Right atrium auricular region (tissue), 2 donors: ENCODE data around the gene KCTD17. TPM values are rescaled to one million over a fixed set of nuclear protein-coding genes. Genes with fewer than 3 reads are reported as not detected.

ENCODE experiments used
- DNase-seq: peaks from one replicate; pipeline ENCODE4 v3.0.0-alpha.2; 2019; ENCODE audit warnings: low spot score
- H3K27ac ChIP-seq, 2 donors: fragments of 200-600 bp; sonication (generic); 1 replicate in 1 of 2; 2 replicates in 1 of 2; pipeline ENCODE4 v1.5.1; 2016 to 2019
- H3K27me3 ChIP-seq, 2 donors: fragments of 200-600 bp; sonication (generic); one replicate each; pipeline versions ENCODE4 v1.5.1 to v1.6.0; 2017 to 2019
- H3K36me3 ChIP-seq: fragments of 200-600 bp; sonication (generic); one replicate; pipeline ENCODE4 v1.5.1; 2016
- H3K4me1 ChIP-seq, 2 donors: fragments of 200-600 bp; sonication (generic); one replicate each; pipeline versions ENCODE4 v1.5.1 to v1.6.0; 2017 to 2019
- H3K4me3 ChIP-seq, 2 donors: fragments of 200-600 bp; sonication (generic); 1 replicate in 1 of 2; 2 replicates in 1 of 2; pipeline ENCODE4 v1.5.1; 2017 to 2019; ENCODE audit warnings: mild to moderate bottlenecking in 1 of 2, moderate library complexity in 1 of 2
- H3K9me3 ChIP-seq, 2 donors: fragments of 200-600 bp; sonication (generic); one replicate each; pipeline ENCODE4 v1.5.1; 2019
- total RNA-seq, 2 donors: library from RNA; depleted of rRNA; stranded (reverse); fragments of >200 nt; gene quantifications; one replicate each; pipeline ENCODE4 v1.1.0, GENCODE V29; 2016
- TF ChIP-seq, protein P1 (sequence below), 2 donors: fragments of 200-600 bp; sonication (generic); IDR thresholded peaks; one replicate each; pipeline ENCODE4 v1.5.1; 2019; ENCODE audit warnings: antibody characterized with exemption in 2 of 2

Gene KCTD17
- total RNA-seq, 2 donors from 2014 or later: 44.9 to 54.8 TPM

DNA sequence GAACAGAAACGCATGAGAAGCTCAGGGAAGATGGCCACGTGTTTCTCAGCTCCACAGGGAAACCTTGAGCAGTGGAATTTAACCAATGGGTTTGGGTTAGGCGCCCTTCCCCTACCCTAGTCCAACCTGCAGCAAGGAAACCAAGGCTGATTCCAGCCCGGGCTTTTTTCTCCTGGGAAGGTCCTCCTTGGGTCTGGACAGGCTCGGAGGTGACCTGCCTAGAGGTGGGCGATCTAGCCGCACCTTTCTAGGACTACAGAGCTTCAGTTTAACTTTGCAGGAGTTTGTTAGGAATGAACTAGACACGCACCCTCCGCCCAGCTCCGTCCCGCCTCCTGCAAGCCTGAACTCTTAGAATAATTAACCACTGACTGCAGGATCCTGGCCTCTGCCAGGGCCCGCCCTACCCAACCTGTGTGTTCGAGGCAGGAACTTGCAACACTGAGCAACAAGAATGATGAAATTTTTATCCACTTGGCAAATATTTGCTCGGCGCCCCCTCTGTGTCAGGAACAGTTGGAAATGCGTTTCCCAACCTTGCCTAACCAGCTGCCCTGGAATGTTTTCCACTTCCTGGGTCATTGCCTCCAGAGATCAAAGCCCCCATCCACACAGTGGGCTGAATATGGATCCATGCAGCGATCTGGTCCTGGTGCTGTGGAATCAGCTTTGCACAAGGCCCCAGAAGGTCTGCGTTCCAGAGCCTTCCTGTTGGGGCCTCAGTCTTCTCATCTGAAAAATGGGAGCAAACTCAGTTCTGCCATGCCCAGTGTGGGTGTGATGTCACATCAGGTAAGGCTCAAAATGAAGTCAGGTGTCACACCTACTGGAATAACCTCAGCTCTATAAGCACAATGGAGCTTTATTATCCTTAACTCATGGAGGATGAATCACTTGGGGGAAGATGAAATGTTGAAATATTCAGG, 18.7 kb upstream of the KCTD17 start:
- no peaks in the 10 kb centered on the region for H3K4me1 ChIP-seq
- H3K9me3 ChIP-seq: no peaks in the 10 kb centered on the region
- no peak overlapping the region for H3K27ac ChIP-seq
- peaks cover 18% of the 10 kb centered on the region for H3K36me3 ChIP-seq
- no peaks in the 10 kb centered on the region for H3K27me3 ChIP-seq
- TF ChIP-seq, protein P1, sequence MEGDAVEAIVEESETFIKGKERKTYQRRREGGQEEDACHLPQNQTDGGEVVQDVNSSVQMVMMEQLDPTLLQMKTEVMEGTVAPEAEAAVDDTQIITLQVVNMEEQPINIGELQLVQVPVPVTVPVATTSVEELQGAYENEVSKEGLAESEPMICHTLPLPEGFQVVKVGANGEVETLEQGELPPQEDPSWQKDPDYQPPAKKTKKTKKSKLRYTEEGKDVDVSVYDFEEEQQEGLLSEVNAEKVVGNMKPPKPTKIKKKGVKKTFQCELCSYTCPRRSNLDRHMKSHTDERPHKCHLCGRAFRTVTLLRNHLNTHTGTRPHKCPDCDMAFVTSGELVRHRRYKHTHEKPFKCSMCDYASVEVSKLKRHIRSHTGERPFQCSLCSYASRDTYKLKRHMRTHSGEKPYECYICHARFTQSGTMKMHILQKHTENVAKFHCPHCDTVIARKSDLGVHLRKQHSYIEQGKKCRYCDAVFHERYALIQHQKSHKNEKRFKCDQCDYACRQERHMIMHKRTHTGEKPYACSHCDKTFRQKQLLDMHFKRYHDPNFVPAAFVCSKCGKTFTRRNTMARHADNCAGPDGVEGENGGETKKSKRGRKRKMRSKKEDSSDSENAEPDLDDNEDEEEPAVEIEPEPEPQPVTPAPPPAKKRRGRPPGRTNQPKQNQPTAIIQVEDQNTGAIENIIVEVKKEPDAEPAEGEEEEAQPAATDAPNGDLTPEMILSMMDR (IDR thresholded peaks at IDR 0.05): no peak
- H3K4me3 ChIP-seq: no peak overlapping the region
- DNase-seq: peak; percentile 68

- Histone ChIP-seq H3K27ac (no peak overlapping the region), H3K27me3 (no peaks in the 10 kb centered on the region), H3K9me3 (no peaks in the 10 kb centered on the region), H3K36me3 (peaks cover 13% of the 10 kb centered on the region), H3K4me1 (no peaks in the 10 kb centered on the region), H3K4me3 (no peak overlapping the region)
- DNase-seq: no peak
- TF ChIP-seq, protein P1 (IDR thresholded peaks at IDR 0.05): no peak
Measured at GRCh38 chr22:37033605-37034430, 17.7 kb upstream of the KCTD17 start.

GRCh38 chr22:37036655-37037377, 14.7 kb upstream of the KCTD17 start:
- Histone ChIP-seq H3K4me1 (no peaks in the 10 kb centered on the region), H3K9me3 (no peaks in the 10 kb centered on the region), H3K27ac (no peak overlapping the region), H3K27me3 (no peaks in the 10 kb centered on the region), H3K36me3 (no peaks in the 10 kb centered on the region), H3K4me3 (no peak overlapping the region)
- no peak for DNase-seq
- TF ChIP-seq, protein P1 (IDR thresholded peaks at IDR 0.05): no peak

- Histone ChIP-seq H3K27me3 (no peaks in the 10 kb centered on the region), H3K9me3 (no peaks in the 10 kb centered on the region), H3K4me1 (no peaks in the 10 kb centered on the region), H3K36me3 (no peaks in the 10 kb centered on the region), H3K4me3 (no peak overlapping the region), H3K27ac (no peak overlapping the region)
- DNase-seq: no peak
- TF ChIP-seq, protein P1 (IDR thresholded peaks at IDR 0.05): no peak
Measured at GRCh38 chr22:37037669-37038068, 13.9 kb upstream of the KCTD17 start.

DNA sequence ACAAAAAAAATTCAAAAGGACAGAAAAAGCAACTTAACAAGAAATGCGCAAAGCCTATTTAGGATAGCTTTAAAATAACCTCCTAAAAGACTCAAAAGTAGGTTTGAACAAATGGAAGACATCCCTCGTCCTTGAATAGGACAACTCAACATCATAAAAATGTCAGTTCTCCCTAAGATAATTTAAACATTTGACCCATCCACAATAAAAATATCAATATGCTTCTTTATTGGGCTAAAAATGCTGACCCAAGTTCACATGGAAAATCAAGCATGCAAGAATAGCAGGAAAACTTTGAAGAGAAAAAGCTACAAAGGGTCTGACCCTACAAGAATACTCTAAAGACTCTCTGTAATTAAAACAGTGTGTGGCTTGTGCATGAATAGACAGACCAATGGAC, 12.1 kb upstream of the KCTD17 start:
- no peaks in the 10 kb centered on the region for H3K27me3 ChIP-seq
- no peaks in the 10 kb centered on the region for H3K9me3 ChIP-seq
- TF ChIP-seq, protein P1 (IDR thresholded peaks at IDR 0.05): no peak
- H3K4me3 ChIP-seq: no peak overlapping the region
- H3K4me1 ChIP-seq: no peaks in the 10 kb centered on the region
- DNase-seq: no peak
- H3K36me3 ChIP-seq: no peaks in the 10 kb centered on the region
- no peak overlapping the region for H3K27ac ChIP-seq
